ENCODE measurements around the gene NRN1L. TPM values are rescaled to one million over a fixed set of nuclear protein-coding genes. Genes with fewer than 3 reads are reported as not detected.

The NRN1L gene
- total RNA-seq, 1 donor, result not detected

DNA sequence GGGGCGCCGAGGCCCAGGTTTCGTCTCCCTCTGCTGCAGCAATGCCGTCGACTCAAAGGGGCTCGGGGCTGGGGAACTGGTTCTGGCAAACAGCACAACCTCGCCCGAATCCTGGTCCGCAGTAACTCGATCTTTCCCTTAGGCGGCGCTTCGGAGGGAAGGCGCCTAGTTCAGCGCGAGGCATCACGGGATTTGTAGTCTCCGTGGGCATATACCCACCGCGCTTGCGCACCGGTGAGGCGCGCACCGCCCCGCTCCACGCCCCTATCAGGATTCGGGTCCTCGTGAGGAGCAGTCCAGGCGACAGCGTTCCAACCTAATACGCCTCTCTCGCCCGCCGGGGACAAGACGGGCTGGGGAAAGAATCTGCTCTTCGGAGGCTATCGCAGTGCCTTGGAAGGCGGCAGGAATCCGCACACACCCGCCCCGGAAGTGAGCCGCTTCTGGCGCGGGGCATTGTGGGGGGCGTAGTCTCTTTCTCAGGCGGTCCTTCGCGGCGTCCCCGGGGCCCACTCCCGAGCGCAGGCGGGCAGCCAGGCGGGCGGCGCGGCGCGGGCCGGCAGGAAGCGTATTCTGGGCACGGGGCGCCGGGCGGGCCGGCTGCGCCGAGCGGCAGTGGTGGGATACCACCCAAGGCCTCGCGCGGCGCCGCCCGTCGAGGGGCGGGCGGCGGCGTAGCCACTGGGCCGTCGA, 42.7 kb upstream of the NRN1L start, which contains the start of gene THAP11:
Gene THAP11, plus strand, starts transcription at position 505 of the 693 bp plus-strand sequence. CDS start 235 bp downstream, outside the sequence.
- peak; percentile 99 for DNase-seq (ENCODE audit: insufficient read length, low spot score, missing footprints)
- Histone ChIP-seq H2AFZ (ENCODE audit: low read length) (peak within 1 kb of the TSS; percentile 100), H3K27me3 (ENCODE audit: insufficient read depth, low read length) (no peaks in the 10 kb centered on the region), H3K79me2 (ENCODE audit: insufficient read depth, low read length) (peaks cover 35% of the 10 kb centered on the region), H3K4me1 (ENCODE audit: insufficient read depth, low read length) (peaks cover 37% of the 10 kb centered on the region), H3K27ac (ENCODE audit: low read depth, low read length) (peak within 1 kb of the TSS; percentile 91), H3K4me2 (ENCODE audit: insufficient read depth, low read length) (peak within 1 kb of the TSS; percentile 95), H3K4me3 (ENCODE audit: insufficient read depth, low read length) (peak within 1 kb of the TSS; percentile 98), H3K36me3 (ENCODE audit: insufficient read depth, low read length) (no peaks in the 10 kb centered on the region), H4K20me1 (ENCODE audit: insufficient read depth, low read length) (peaks cover 8% of the 10 kb centered on the region), H3K9me3 (ENCODE audit: low read depth, low read length) (no peaks in the 10 kb centered on the region)
- TF ChIP-seq, protein P1, sequence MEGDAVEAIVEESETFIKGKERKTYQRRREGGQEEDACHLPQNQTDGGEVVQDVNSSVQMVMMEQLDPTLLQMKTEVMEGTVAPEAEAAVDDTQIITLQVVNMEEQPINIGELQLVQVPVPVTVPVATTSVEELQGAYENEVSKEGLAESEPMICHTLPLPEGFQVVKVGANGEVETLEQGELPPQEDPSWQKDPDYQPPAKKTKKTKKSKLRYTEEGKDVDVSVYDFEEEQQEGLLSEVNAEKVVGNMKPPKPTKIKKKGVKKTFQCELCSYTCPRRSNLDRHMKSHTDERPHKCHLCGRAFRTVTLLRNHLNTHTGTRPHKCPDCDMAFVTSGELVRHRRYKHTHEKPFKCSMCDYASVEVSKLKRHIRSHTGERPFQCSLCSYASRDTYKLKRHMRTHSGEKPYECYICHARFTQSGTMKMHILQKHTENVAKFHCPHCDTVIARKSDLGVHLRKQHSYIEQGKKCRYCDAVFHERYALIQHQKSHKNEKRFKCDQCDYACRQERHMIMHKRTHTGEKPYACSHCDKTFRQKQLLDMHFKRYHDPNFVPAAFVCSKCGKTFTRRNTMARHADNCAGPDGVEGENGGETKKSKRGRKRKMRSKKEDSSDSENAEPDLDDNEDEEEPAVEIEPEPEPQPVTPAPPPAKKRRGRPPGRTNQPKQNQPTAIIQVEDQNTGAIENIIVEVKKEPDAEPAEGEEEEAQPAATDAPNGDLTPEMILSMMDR (IDR thresholded peaks at IDR 0.05; ENCODE audit: extremely low read depth, low read depth, low read length), result peak; percentile 82

DNA sequence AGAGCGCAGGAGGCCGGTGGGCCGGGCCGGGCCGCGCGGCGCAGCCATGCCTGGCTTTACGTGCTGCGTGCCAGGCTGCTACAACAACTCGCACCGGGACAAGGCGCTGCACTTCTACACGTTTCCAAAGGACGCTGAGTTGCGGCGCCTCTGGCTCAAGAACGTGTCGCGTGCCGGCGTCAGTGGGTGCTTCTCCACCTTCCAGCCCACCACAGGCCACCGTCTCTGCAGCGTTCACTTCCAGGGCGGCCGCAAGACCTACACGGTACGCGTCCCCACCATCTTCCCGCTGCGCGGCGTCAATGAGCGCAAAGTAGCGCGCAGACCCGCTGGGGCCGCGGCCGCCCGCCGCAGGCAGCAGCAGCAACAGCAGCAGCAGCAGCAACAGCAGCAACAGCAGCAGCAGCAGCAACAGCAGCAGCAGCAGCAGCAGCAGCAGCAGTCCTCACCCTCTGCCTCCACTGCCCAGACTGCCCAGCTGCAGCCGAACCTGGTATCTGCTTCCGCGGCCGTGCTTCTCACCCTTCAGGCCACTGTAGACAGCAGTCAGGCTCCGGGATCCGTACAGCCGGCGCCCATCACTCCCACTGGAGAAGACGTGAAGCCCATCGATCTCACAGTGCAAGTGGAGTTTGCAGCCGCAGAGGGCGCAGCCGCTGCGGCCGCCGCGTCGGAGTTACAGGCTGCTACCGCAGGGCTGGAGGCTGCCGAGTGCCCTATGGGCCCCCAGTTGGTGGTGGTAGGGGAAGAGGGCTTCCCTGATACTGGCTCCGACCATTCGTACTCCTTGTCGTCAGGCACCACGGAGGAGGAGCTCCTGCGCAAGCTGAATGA, 42.0 kb upstream of the NRN1L start:
- Histone ChIP-seq H3K4me1 (ENCODE audit: insufficient read depth, low read length) (peaks cover 38% of the 10 kb centered on the region), H2AFZ (ENCODE audit: low read length) (peak overlapping the region; percentile 100), H3K27me3 (ENCODE audit: insufficient read depth, low read length) (no peaks in the 10 kb centered on the region), H4K20me1 (ENCODE audit: insufficient read depth, low read length) (peaks cover 8% of the 10 kb centered on the region), H3K36me3 (ENCODE audit: insufficient read depth, low read length) (no peaks in the 10 kb centered on the region), H3K79me2 (ENCODE audit: insufficient read depth, low read length) (peaks cover 43% of the 10 kb centered on the region), H3K27ac (ENCODE audit: low read depth, low read length) (peak overlapping the region; percentile 91), H3K4me2 (ENCODE audit: insufficient read depth, low read length) (peak overlapping the region; percentile 95), H3K9me3 (ENCODE audit: low read depth, low read length) (no peaks in the 10 kb centered on the region), H3K4me3 (ENCODE audit: insufficient read depth, low read length) (peak overlapping the region; percentile 98)
- TF ChIP-seq, protein P1 (IDR thresholded peaks at IDR 0.05; ENCODE audit: extremely low read depth, low read depth, low read length), result peak; percentile 41
- peak; percentile 89 for DNase-seq (ENCODE audit: insufficient read length, low spot score, missing footprints)

DNA sequence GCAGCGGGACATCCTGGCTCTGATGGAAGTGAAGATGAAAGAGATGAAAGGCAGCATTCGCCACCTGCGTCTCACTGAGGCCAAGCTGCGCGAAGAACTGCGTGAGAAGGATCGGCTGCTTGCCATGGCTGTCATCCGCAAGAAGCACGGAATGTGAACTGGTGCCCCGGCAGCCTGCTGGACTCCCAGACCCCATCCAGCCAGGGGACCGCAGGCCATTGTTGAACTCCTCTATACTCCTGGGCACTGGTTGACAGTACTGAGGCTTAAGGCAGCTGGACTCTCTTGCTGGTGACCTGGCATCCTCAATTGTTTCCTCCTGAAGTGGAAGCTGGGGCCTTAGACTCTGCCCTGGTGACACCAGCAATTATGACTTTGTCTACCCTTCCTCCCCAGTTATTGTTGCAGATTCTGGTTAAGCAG, 41.3 kb upstream of the NRN1L start:
- H3K27ac ChIP-seq (ENCODE audit: low read depth, low read length), result peak overlapping the region; percentile 91
- no peaks in the 10 kb centered on the region for H3K36me3 ChIP-seq (ENCODE audit: insufficient read depth, low read length)
- peaks cover 49% of the 10 kb centered on the region for H3K79me2 ChIP-seq (ENCODE audit: insufficient read depth, low read length)
- H2AFZ ChIP-seq (ENCODE audit: low read length), result peak overlapping the region; percentile 40
- peak overlapping the region; percentile 98 for H3K4me3 ChIP-seq (ENCODE audit: insufficient read depth, low read length)
- no peaks in the 10 kb centered on the region for H3K9me3 ChIP-seq (ENCODE audit: low read depth, low read length)
- peaks cover 44% of the 10 kb centered on the region for H3K4me1 ChIP-seq (ENCODE audit: insufficient read depth, low read length)
- H3K27me3 ChIP-seq (ENCODE audit: insufficient read depth, low read length), result no peaks in the 10 kb centered on the region
- H3K4me2 ChIP-seq (ENCODE audit: insufficient read depth, low read length), result peak overlapping the region; percentile 95
- H4K20me1 ChIP-seq (ENCODE audit: insufficient read depth, low read length), result peaks cover 8% of the 10 kb centered on the region
- peak; percentile 89 for DNase-seq (ENCODE audit: insufficient read length, low spot score, missing footprints)
- TF ChIP-seq, protein P1 (IDR thresholded peaks at IDR 0.05; ENCODE audit: extremely low read depth, low read depth, low read length), result no peak

DNA sequence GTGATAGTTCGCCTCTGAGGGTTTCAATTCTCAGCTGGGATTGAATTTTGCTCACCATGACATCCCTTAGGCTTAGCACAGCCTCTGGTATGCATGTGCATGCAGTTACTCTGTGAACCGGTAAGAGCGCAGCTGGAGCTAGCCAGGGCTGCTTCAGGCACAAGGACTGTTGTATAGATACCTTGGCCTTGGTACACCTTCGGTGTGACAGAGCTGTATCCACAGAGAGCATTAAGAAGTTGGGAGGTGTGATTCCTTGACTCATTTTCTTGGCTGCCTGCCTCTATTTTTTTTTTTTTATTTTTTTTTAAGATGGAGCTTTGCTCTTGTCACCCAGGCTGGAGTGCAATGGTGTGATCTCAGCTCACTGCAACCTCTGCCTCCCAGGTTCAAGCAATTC, 40.2 kb upstream of the NRN1L start:
- Histone ChIP-seq H3K4me3 (ENCODE audit: insufficient read depth, low read length) (peak overlapping the region; percentile 1), H3K4me2 (ENCODE audit: insufficient read depth, low read length) (peak overlapping the region; percentile 95), H3K9me3 (ENCODE audit: low read depth, low read length) (no peaks in the 10 kb centered on the region), H3K27me3 (ENCODE audit: insufficient read depth, low read length) (no peaks in the 10 kb centered on the region), H4K20me1 (ENCODE audit: insufficient read depth, low read length) (peaks cover 15% of the 10 kb centered on the region), H3K79me2 (ENCODE audit: insufficient read depth, low read length) (peaks cover 60% of the 10 kb centered on the region), H3K27ac (ENCODE audit: low read depth, low read length) (peak overlapping the region; percentile 91), H3K36me3 (ENCODE audit: insufficient read depth, low read length) (peaks cover 3% of the 10 kb centered on the region), H2AFZ (ENCODE audit: low read length) (no peak overlapping the region), H3K4me1 (ENCODE audit: insufficient read depth, low read length) (peaks cover 44% of the 10 kb centered on the region)
- TF ChIP-seq, protein P1 (IDR thresholded peaks at IDR 0.05; ENCODE audit: extremely low read depth, low read depth, low read length), result peak; percentile 28
- DNase-seq (ENCODE audit: insufficient read length, low spot score, missing footprints), result peak; percentile 93

Data from osteoblast (primary cell).